OCI-M2 (cell line): ENCODE measurements around the gene SEMG1.

Experiments used
- DNase-seq: peaks from one replicate; lab custom pipeline; 2025; ENCODE audit not compliant: unreplicated experiment; lab: John Stamatoyannopoulos, UW

SEMG1 gene

DNA sequence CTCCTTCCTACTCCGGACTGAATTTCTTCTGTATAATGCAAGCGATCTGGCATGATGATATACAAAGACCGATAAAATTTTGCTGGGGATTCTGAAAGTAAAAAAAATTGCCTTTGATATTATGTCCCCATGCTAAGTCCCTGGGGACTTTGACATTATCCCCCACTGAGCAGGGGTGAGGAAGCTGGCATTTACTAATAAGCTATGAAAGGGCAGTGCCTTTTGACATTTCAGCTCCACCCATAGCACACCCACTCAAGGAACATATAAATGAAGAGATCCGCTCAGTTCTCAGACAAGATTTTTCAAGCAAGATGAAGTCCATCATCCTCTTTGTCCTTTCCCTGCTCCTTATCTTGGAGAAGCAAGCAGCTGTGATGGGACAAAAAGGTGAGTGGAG, 14.2 kb downstream of the SEMG1 start, which contains the start of gene SEMG2:
SEMG2 (plus strand) TSS at position 298 of the 400 bp plus-strand sequence; CDS start at position 315, 17 bp downstream.
- no peak for DNase-seq

DNA sequence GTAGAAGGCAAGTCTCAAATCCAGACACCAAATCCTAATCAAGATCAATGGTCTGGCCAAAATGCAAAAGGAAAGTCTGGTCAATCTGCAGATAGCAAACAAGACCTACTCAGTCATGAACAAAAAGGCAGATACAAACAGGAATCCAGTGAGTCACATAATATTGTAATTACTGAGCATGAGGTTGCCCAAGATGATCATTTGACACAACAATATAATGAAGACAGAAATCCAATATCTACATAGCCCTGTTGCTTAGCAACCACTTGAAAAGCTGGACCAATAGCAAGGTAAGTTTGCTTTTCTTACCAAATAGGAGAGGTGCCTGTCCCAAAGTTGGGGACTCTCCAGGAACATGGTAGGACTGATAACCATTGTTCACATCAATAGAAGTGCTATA, 16.3 kb downstream of the SEMG1 start:
- no peak for DNase-seq

DNA sequence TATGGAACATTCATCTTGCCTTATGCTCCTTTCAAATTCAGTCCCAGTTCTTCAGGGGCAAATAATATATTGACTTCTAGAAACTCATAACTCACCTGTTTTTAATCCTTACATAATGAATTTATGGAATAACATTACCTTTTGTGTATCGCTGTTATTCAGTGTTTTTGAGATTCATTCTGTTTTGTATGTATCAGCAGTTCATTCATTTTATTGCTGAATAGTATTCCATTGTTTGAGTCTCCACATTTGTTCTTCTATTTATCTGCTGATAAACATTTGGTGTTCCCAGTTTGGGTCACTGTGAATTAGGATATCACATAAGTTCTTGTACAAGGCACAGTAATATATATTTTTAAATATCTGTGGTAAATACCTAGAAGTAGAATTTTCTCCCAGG, 19.5 kb downstream of the SEMG1 start:
- no peak for DNase-seq

DNA sequence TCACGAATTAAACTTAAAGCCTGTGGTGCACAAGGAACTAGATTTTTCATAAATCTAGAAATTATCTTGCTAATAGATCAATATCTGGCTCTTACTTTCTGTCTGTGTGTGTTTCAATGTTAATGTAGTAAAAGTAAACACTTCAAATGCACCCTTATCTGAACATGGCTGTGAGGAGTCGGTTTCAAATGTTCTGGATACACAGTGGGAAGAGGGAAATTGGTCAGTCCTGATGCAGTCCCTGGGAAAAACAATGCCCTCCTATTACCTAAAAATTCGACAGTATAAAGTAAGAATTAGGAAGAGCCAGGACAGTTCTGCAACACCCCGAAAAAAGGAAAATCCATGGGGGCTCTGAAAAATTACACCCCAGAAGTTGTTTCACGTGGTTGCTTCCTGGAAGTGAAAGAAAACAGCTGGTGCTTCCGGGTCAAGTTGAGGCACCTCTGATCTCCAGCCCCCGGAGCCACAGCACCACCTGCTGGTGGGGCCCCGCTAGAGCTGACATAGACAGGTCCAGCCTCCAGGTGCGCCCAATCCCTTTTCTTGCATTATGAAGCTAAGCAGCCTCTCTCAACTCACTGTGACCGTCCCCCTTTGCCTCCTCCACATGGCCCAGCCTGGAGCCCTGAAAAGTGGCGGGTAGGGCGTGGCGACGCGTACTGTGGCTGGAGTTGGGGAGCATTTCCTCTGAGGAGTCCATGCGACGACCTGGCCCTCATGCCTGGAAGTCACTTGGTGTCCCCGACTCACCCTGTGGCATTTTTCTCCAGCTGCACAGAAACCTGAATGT, 22.6 kb downstream of the SEMG1 start:
- no peak for DNase-seq

DNA sequence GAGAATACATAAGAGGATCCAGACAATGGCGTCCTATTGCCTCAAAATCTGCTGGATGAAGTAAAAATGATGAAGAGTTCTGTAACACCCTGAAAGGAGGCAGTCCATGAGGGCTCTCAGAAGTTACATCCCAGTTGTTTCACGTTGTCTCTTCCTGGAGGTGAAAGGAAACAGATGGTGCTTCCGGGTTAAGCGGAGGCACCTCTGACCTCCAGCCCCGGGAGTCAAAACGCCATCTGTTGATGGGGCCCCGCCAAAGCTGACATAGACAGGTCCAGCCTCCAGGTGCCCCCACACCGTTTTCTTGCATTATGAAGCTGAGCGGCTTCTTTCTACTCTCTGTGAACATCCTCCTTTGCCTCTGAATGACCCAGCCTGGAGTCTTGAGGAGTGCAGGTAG, 23.8 kb downstream of the SEMG1 start:
- no peak for DNase-seq

DNA sequence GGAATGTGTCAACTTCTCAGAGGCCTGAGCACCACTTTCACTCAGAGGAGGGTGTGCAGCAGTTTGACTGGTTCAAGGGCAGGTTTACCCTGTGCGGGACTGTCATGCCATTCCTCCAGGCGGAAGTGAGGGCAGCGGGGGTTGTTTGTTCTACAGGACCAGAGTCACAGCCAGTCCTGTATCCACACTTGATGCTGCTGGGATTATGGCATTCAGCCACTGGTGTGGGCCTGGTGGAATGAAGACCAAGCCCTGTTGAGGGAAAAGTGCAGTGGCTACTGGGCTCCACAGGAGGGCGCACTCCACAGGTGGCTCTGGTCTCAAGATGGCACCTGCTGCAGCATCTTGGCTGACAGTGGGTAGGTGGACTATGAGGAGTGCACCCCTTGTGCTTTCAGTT, 29.2 kb downstream of the SEMG1 start:
- no peak for DNase-seq

DNA sequence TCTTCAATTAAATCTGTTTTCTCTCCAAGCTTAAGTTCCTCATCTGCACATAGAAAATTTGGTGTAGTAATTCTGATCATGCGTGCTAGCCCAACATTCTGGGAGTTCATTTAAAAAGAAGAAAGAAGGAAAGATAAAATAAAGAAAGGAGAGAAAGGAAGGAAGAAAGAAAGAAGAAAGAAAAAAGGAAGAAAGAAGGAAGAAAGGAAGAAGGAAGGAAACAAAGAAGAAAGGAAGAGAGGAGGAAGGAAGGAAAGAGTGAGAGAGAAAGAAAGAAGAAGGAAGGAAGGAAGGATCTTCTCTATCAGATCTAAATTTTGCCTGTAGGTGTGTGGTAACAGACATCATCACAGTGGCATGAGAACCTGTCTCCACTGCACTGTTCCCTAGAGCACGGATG, 31.3 kb downstream of the SEMG1 start:
- DNase-seq, result no peak

DNA sequence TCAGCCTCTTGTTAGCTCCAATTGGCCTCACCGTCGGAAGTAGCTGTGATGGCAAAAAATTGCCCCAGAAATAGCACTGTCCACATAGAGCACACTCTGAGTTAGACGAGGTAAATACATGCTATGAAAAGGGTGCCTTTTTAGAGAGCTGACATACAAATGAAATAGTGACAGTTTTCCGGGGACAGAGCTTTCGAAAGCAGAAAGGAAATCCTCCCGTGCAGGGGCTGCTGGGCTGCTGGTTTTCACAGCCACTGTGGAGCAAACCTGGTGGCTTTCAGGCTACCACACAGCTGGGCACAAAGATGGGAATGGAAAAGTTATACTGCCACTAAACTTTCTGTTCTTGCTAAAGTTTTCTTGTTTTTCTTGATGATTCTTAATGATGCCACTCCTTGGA, 39.3 kb downstream of the SEMG1 start:
- no peak for DNase-seq

DNA sequence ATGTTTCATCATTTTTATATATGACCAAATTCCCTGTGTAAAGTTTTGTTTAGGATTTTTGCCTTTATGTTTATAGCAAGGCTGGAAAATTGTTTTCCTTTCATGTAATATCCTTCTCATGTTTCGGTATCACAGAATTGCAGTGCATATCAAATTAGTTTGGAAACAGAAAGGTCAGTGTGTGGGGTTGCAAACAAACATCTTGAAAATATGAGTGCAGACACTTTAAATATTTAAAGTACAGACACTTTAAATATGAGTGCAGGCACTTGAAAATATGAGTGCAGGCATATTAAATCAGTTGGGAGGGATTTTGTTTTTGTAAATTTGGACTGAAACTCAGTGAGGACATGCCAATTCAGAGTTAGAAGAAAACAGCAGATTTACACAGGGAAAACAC, 41.0 kb downstream of the SEMG1 start:
- no peak for DNase-seq

DNA sequence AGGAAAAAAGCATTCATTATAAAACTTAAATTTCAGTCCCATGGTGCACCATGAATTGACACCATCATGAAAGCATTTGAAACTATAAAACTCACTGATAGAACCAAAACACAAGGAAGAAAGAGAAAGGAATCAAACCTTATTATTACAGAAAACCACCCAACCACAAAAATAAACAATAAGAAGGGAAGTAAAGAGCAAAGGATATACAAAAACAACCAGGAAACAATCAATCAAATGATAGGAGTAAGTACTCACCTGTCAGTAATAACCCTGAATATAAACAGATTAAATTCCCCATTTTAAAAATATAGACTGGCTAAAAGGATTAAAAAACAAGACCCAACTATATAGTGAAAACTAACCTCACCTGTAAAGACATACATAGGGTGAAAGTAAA, 41.8 kb downstream of the SEMG1 start:
- no peak for DNase-seq

DNA sequence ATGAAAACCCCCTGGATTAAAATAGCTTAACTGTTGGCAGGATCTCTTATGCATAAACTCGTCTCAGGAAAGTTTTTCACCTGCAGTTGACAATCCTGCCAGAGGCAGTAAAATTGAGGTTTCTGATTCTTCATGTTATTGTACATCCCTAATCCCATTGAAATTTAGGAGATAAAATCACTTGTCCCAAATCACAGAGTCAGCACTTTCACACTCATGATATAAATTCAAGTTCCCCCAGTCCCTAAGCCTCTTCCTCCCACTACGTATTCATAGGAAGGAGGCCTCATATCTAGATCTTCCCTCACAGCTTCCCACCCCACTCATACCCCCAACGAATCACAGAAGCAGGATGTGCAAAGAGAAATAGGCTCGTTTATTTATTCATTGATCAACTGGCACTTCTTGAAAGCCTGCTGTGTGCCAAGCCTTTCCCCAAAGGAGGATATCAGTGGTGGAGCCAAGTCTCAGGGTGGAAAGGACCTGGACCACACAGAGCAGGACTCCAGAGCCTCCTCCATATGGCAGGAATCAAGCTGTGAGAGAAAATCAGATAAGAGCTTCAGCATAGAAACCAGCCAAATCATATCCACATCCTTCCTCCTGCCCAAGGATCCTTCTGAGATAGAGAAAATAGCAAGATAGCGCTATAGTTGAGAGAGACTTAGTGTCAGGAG, 45.2 kb downstream of the SEMG1 start:
- DNase-seq, result no peak

DNA sequence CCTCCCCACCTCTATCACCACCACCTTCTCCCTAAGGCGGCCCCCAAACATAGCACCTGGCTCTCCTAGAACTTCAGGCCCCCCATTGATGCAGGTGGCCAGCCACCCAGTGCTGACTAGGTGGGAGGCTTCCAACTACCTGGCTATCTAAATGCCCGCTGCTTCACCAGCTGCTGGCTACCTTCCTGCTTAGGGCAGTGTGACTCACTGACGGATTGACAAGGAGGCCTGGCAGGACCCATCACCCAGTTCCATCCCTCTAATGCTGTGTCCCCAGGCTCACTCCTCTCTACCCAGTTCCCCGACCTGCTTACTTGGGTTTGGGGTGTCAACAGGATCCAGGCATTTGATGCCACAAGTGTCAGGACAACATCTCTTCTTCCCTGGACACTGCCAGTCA, 46.4 kb downstream of the SEMG1 start:
- no peak for DNase-seq

DNA sequence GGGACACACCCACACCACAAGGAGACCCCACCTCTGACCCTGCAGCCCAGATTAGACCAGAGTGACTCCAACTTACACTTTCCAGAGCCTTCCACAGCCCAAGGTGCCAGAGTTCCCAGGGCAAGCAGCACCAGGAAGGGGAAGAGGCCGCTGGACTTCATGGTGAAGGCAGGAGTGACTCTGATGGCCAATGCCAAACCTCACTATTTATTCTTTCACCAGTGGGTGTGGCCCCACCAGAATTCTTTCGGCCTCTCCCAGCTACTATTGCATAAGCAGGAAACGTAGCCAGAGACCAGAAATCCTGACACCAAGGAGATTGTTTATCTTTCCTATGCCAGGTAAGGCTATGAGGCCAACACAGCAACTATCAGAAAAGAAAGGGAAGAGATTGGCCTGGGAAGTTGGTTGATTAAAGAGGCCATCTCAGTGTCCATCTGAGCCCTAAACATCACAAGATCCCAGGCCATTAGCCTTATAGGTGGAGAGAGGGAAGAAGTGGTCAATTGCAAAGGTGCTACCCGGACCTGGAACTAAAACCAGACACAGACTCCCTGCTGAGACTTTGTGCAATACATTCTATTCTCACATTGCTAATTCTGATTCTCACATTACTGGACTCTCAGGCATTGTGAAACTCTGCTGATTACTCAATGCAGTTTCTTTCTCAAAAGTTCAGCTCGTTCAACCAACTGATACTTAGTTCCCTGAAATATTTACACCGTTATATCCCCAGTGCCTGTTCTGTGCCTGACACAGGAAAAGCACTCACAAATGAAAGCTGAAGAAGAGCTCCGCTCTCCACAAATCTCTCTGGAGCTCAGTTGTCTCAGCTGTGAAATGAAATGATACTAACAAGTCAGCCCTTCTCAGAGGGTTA, 47.8 kb downstream of the SEMG1 start, which contains the start of gene SLPI:
SLPI (minus strand) TSS at position 182 of the 880 bp plus-strand sequence; CDS start at position 161, 21 bp downstream.
- DNase-seq, result no peak

DNA sequence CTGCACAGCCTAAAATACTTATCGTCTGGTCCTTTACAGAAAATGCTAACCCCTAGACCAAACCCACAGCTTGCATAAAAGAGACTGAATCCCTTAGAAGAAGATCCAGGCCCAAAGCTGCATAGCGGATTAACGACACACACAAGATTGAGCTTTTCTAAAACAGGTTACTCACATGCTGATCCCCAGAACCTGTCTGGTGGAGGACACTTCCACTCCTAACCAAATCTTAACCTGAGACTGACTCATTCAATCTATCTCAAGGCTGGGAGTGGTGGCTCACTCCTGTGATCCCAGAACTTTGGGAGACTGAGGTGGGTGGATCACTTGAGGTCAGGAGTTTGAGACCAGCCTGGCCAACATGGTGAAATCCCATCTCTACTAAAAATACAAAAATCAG, 50.3 kb downstream of the SEMG1 start:
- DNase-seq, result no peak

DNA sequence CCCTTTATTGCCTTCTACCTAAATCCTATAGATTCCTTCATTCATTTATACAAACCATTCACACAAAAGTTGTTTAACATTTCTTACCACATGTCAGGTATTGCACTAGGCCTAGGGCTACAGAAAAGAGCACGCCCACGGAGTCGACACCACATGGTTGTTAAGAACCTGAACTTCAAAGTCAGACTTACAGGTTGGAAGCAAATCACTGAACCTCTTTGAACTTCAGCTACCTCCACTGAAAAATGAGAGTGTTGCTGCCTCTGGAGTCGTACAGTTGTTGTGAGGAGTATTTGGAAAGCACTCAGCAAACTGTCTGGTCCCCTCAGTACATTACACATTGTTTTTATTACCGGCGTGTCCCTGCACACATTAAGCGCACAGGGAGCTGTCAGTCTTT, 50.9 kb downstream of the SEMG1 start:
- no peak for DNase-seq

DNA sequence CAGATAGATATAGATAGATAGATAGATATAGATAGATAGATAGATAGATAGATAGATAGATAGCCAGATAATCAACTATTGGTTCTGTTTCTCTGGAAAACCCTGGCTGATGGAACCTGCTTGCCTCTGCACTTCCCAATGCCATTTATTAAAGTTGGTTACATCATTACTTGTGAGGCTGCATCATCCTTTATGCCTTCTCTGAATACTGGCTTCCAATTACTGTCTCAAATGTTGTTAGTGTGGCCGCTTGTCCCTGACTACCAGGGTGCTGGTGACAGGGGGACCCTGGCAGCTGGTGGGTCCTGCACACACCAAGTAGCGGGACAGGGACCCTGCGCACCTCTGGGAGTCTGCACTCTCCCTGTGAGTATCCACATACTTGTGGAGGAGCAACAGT, 51.4 kb downstream of the SEMG1 start:
- DNase-seq, result no peak

DNA sequence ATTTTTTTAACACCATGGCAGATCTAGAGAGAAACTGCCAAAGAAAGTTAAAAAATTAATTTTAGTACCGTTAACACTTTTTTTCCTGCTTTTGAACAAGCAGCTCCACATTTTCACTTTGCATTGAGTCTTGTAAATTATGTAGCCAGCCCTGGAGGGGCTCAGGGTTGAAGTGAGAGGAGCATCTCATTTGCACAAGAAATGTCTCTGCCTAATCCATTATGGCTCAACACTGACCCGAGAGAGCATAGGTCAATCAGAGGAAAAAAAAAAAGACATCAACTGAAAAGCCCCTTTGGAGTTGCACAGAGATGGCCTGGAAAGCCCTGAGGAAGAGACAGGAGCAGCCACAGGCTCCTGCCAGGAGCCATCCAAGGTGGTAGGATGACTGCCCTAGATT, 51.8 kb downstream of the SEMG1 start:
- DNase-seq, result no peak
